Stimulated activated CD4-positive, alpha-beta T cell treated with anti-CD3 and anti-CD28 coated beads, Interleukin-2, amount 100 ng/mL, for 24 hours (primary cell): ENCODE measurements around the gene CNTLN.

ENCODE experiments used
- DNase-seq, 2 donors: peaks; one replicate each; pipeline ENCODE4 v3.0.0-alpha.2; 2020

The CNTLN gene, protein sequence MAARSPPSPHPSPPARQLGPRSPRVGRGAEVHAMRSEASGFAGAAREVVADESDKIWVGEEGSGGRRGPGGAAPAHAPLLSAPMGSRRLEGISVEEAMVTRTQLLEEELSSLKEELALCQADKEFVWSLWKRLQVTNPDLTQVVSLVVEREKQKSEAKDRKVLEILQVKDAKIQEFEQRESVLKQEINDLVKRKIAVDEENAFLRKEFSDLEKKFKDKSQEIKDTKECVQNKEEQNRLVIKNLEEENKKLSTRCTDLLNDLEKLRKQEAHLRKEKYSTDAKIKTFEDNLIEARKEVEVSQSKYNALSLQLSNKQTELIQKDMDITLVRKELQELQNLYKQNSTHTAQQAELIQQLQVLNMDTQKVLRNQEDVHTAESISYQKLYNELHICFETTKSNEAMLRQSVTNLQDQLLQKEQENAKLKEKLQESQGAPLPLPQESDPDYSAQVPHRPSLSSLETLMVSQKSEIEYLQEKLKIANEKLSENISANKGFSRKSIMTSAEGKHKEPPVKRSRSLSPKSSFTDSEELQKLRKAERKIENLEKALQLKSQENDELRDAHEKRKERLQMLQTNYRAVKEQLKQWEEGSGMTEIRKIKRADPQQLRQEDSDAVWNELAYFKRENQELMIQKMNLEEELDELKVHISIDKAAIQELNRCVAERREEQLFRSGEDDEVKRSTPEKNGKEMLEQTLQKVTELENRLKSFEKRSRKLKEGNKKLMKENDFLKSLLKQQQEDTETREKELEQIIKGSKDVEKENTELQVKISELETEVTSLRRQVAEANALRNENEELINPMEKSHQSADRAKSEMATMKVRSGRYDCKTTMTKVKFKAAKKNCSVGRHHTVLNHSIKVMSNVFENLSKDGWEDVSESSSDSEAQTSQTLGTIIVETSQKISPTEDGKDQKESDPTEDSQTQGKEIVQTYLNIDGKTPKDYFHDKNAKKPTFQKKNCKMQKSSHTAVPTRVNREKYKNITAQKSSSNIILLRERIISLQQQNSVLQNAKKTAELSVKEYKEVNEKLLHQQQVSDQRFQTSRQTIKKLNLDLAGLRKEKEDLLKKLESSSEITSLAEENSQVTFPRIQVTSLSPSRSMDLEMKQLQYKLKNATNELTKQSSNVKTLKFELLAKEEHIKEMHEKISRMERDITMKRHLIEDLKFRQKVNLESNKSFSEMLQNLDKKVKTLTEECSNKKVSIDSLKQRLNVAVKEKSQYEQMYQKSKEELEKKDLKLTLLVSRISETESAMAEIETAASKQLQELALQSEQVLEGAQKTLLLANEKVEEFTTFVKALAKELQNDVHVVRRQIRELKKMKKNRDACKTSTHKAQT (N-terminal part only)

DNA sequence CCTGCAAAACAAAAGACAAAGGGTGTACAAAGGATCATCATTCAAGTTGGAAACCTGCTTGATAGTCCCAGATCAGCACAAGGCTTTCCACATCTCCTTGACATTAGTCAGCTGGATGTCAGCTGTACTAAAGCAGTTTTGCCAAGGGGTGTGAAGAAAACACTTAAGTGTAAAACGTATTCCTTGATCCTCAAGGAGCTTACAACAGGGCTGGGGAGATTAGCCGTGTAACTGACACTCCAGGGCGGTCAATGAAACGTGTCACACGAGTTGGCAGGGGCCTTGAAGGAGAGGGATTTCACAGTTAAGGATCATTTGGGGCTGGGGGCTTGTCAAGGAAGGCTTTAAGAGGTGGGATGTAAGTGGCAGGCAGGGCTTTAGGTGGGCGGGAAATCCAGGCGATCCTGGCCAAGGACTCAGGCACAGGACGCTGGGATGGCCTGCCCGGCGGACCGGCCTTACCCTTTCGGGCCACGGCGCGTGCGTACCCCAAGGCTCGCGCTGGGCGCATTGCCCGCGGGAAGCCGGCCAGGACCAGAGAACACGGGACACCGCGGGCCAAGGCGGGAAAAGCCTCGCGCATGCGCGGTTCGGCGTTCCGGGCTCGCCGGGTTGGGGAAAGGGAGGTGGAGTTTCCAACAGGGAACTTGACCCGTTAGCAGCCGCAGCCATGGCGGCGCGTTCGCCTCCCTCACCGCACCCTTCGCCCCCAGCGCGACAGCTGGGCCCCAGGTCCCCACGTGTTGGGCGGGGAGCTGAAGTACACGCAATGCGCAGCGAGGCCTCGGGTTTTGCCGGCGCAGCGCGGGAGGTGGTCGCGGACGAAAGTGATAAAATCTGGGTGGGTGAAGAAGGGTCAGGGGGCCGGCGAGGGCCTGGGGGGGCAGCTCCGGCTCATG is at the start of gene CNTLN:
TSS of gene CNTLN (plus strand) at position 645 of the 899 bp plus-strand sequence. CDS start at position 671, 26 bp downstream.
- DNase-seq, result peak; percentile 26 to 80

DNA sequence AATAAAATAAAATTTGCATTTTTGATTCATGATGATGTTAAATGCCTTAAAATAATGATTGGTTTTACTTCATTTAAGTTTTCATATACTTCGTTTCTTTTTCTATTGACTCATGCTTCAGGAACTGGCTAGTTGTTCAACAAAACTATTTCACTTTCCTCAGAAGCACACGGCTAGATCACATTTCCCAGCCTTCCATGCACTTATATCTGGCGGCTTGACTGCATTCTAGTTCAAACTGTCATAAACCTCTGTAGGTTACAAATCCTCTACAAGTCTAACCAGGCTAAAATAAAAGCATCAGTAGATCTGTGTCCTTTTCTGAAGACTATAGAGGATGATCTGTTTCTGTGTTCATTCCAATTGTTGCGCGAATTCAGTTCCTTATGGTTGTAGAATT is 46.3 kb upstream of the CNTLN start:
- DNase-seq, result no peak

DNA sequence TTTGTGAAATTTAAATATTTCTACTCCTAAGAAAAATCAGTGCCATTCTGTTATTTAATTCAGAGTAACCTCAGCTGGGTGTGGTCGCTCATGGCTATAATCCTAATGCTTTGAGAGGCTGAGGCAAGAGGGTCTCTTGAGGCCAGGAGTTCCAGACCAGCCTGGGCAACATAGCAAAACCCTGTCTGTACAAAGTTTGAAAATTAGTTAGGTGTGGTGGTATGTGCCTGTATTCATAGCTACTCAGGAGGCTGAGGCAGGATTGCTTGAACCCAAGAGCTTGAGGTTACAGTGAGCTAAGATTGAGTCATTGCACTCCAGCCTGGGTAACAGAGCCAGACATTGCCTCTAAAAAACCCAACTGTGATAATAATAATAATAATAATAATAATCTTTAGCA is 44.8 kb upstream of the CNTLN start:
- DNase-seq, result no peak

DNA sequence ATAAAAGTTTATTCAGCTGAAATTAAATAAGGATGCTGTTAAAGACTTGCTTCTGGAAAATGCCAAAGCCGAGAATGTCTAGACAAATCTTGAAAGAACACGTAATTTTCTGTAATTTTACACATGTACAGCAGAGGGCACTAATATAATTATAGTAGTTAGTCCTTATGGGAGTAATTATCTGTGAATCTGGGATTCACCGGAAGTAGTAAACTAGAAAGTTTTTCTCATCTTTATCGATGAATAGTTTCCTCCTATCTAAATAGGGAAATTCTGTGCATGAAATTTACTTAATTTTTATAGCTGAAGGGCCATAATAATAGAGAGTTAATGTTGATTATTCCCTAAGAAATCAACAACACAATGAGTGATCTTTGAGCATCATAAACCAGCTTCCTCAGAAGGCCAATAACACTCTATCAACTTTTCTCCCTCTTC is 18.4 kb upstream of the CNTLN start:
- no peak for DNase-seq

DNA sequence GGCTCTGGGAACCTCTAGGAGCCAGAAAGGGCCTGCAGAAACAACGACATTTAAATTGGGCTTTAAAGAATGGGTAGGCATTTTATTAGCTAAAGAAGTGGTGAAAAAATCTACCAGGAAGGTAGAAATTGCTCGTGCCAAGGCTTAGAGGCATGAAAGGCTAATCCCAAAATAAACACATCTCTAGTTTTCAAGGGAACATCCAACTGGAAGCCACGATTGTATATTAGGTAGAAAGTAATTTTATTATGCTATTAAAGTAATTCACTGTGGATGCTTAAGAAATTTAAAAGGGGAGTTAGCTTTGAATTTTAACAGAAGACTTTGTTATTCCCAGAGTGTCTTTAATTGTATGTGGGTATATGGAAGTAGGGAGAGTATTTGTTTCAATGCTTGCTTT is 17.5 kb upstream of the CNTLN start:
- no peak for DNase-seq

DNA sequence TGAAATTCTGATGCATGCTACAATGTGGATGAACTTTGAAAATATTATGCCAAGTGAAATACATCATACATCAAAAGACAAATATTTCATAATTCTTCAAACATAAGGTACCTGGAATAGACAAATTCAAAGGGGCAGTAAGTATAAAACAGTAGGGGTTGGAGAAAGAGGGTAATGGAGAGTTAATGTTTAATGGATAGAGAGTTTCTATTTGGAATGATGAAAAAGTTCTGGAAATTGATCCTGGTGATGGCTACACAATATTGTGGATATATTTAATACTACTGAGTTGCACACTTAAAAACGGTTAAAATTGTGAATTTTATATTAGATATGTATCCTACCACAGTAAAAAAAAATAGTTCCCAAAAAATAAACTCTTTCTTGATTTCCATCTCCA is 14.6 kb upstream of the CNTLN start:
- DNase-seq, result no peak

DNA sequence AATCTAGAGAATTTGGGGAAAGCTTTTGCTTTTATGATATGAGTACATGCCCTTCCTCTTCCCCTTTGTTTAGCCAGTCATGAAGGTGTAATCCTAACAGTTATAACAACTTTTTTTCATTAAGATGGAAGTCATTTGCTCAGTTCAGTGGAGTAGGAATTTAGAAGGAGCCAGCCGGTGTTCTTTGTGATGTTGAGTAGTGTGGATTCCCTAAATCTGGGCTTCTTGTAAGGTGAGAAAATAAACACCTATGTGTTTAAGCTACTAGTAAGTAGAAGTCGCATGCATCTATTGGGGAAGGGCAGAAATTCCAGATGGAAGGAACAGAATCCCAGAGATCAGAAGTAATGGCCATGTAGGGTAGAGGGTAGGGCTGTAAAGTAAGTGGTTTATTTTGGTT is 13.6 kb upstream of the CNTLN start:
- no peak for DNase-seq

DNA sequence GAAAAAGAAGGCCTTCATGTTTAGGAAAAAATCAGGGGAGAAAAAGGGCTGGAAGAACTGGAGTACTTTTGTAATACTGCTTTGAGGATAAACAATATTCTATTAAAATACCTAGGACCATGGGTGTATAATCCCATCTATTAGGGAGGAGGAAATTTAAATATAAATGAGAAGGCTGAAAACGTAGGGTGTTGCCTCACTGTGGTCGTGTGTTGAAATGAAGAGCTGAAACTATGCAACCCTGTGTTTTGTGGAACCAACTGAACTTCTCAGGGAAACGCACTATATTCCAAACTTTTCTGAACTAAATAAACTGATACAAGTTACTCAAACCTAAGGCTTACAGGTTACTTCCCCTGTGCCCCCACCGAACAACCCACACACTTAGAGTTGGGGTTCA is 4.5 kb upstream of the CNTLN start:
- no peak for DNase-seq

DNA sequence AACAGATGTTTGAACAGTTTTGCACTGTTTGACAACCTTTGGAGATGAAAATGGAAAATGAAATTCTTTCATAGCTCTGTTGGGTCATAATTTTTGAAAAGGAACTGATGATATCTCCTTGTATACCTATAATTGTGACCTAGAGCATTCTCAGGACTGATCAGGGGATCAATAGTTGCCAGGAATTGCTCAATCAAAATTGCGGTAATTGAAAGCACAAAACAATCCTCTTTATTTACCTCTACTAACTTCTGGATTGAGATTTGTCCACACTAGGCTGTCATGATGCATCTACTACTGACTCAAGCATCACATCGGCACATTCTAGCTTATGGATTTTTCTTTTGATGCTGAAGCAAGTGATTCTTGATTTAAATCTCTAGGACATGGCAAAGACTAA is 4.1 kb upstream of the CNTLN start:
- DNase-seq, result no peak

DNA sequence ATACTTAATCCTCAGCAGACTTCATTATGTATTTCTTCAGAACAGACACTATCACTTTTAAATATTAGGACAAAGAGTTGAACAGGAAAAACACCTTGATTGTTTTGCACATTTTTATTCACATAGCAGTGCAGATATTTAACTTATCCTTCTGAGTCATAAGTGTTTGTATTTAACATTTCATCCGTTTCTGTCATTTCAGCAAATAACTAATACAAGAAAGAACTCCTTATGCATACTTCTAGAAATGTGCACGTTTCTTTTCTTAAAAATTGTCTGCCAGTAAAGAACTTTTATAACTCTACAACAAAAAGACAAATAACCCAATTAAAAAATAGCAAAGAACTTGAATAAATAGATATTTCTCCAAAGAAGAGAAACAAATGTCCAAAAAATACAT is 3.3 kb upstream of the CNTLN start:
- DNase-seq, result no peak

DNA sequence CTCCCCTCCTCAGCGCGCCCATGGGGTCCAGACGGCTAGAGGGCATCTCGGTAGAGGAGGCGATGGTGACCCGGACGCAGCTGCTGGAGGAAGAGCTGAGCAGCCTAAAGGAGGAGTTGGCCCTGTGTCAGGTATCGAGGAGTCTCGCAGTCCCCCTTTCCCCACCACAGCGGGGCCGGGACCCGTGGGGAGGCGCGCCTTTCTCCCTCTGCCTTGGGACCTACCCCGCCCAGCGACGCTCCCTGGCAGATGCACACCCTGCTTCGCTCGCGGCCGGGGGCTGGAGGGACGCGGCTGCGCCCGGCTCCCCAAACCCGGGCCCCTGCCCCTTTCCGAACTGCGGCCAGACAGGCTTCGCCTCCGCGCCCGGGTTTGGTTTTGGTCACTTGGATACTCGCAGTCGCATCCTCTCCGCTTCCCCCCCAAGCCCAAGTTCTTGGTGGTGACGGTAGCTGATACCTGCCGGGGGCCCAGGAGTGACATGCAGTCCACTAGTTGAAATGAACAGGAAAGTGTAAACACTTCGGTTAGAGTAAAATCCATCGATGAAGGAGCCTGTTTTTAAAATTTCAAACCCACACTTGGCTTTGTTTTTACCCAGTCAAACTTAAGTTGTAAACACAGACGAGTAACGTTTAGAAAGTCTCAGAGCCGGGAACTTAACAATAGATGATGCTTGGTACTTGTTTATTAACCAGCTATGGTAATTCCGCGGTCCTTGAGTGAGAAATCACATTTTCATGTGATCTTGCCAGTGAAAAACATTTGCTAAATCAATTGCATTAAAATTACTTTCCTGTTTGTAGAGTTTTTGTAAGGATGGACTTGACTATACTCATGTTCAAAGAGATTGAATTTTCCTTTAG is 688 bp downstream of the CNTLN start:
- DNase-seq, result peak in 1 of 2 donors; percentile 34

DNA sequence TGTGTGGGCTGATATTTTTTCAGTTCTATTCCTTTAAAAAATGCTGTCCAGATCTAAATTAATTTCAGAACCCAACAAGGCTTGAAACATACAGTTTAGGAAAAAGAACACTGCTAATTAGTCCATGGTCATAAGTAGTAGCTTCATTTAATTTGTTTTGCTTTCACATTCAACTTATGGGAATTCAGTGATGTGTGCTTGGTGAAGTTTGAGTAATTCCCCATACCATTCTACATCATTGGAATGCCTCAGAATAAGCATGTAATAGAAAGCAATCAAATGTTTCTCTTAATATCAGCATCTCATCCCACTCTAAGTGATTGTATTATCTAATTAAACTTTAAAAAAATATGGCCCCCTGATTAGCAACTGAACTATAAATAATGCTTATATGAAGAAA is 2.7 kb downstream of the CNTLN start:
- no peak for DNase-seq

DNA sequence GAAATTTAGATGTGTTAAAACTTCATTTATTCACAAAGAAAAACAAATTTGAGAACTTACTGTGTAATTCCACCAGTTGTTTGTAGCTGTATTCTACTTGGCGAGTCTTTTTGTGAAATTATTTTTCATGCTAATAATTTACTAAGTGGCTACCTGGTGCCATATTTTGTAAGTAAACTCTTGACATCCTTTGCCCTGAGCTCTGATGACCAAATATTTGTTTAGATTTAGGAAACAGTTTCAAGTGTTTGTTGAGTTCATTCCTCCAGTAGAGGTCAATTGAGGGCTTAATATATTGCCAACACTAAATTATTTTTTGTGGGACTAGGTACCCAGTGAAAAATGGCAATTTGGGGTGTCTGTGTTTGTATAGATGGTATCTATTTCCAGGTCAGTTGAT is 3.7 kb downstream of the CNTLN start:
- DNase-seq, result no peak

DNA sequence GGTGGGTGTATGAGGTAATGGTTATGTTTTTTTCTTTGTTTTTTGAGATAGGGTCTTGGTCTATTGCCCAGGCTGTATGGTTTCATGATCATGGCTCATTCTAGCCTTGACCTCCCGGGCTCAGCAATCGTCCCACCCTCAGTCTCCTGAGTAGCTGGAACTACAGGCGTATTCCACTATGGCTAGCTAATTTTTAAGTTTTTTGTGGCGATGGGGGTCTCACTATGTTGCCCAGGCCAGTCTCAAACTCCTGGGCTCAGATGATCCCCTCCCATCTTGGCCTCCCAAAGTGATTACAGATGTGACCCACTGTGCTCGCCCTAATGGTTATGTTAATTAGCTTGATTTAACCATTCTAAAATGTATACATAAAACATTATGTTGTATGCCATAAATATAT is 5.6 kb downstream of the CNTLN start:
- no peak for DNase-seq

DNA sequence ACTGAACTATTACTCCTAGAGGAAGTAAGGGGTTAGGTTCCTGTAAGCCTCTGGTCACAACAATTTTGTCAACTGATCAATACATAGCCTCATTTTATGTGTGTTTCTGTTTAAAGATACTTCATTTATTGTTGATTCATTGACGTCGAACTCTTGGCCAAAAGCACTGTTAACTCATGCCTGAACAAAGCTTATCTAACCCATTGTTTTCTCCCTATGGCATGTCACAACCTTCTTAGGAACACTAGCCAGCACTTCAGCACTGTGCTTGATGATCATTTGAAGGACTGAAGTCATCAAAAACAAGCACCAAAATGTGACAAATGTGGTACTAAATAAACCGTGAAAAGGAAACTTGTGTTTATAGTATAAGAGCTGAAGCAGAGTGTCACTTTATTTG is 13.5 kb downstream of the CNTLN start:
- no peak for DNase-seq

DNA sequence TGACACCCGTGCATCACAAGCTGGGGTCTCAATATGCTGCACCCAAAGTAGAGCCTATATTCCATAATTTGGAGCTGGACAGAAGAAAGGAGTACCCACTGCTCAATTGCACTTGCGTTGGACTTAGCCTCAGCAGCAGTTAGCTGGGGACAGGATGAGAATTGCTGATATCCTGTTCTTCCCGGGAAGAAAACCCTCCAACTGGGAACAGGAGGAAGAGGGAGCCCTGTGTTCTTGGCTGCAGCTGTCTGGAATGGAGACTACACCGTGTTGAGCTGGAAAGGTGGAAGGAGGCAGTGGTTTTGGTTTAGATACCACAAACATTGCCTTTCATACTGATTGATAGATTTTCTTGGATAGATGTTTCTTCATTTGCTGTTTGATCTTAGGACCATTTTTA is 24.6 kb downstream of the CNTLN start:
- DNase-seq, result no peak

DNA sequence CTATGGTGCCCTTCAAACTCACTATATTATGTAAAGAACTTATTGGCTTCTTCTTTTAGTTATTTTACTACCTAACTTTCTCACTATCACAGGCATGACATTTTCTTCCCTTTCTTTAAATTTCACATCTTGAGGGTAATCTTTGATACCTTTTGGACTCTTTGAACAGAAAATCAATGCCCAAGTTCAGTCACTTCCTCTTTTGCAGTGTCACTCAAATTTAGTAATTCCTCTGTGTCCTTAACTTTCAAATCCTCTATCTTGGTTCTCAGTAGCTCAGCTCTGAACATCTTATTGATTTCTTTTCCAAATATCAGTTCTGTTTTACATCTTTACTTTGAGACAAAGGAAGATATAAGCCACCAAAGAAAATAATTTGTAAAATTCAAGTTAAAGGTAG is 25.5 kb downstream of the CNTLN start:
- no peak for DNase-seq

DNA sequence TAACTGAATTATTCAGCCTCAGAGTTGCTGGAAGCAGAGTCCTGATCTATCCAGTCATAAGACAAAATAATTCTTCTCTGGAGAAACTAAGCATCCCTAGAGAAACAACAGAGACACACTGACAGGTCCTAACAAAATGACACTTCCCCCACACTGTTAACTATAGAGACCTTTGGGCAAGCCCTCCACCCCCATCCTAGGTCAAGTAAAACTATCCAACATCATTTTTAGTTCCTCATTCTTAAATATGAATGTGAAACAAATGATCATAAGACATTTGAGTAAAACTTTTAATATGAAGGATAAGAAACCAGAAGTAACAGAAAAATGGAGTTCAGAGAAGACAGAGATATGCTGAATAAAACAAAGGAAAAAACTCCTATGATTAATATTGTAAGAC is 30.9 kb downstream of the CNTLN start:
- no peak for DNase-seq

DNA sequence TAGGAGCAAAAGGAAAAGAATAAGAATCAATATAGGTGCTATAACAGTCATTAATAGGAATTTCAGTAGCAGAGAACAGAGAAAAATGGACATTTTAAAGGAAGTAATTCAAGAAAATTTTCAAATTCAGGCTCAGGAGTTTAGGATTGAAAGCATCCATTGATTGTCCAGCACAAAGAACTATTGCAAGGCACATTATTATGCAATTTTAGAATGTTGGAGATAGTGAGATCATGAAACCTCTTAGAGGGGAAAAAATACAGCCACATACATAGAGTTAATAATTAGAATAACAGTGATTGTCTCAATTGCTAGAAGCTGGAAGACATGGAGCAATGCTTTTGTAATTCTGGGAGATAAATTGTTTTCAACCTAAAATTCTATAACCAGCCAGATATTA is 31.5 kb downstream of the CNTLN start:
- no peak for DNase-seq

DNA sequence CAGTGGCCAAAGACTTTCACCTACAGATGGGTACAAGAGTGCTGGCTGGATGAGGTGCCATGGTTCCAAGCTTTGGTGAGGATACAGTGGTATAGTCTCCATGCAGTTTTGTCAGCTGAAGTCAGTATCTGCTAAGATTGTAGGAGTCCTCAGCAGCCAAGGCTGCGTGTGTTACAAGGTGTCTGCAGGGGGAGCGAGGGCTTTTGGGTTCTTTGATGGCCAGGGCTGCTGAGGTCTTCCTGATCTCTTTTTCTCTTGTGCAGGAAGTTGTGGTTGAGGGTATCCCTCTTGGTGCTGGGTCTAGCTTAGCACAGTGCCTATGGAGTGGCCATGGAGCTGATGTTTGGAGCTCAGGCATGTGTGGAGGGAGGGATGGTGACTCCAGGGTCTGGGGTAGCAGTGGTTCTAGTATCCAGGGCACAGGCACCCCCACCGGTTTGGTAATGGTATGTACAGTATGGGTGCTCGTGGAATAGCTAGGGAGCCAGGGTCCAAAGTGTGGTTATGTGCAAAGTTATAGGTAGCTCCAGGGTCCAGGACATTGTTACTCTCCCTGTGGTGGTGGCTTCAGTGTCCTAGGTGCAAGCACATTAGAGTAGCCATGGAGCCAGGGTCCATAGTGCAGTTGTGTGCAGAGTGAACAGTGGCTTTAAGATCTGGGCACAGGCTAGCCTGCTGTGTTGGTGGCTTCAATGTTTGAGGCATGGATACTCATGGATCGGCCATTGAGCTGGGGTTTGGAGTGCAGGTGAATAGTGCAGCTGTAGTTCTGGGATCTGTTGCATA is 36.7 kb downstream of the CNTLN start:
- DNase-seq, result no peak
